ENCODE results near the gene ANKRD31.
"Not testable (repeated sequence)": the region's sequence is repeated elsewhere in the genome, so short reads cannot be mapped to it uniquely, and the experiment has no call there.

ANKRD31 gene

DNA sequence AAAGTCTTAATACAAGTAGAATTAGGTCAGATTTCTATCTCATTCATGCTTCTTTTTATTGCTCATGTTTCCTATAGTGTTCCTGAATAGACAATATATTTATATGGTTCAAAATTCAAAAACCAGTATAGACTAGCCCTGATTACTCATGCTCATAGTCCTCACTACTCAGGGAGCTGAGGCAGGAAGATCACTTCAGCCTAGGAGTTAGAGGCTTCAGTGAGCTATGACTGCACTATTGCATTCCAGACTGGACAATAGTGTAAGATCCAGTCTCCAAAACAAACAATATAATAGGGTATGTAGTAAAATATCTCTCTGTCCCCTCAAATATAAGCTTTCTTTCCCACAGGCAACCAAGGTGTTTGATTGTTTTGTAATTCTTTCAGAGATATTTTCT, 2.4 kb downstream of the ANKRD31 start:
- no peak for DNase-seq

DNA sequence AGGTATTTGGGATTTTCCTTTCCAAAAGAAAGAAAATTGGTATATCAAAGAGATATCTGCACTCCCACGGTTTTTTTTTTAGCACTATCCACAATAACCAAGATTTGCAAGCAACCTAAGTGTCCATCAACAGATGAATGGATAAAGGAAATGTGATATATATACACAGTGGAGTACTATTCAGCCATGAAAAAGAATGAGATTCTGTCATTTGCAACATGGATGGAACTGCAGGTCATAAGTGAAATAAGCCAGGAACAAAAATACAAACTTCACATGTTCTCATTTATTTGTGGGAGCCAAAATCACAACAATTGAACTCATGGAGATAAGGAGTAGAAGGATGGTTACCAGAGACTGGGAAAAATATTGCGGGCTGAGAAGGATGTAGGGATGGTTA, 9.8 kb downstream of the ANKRD31 start:
- DNase-seq: no peak

DNA sequence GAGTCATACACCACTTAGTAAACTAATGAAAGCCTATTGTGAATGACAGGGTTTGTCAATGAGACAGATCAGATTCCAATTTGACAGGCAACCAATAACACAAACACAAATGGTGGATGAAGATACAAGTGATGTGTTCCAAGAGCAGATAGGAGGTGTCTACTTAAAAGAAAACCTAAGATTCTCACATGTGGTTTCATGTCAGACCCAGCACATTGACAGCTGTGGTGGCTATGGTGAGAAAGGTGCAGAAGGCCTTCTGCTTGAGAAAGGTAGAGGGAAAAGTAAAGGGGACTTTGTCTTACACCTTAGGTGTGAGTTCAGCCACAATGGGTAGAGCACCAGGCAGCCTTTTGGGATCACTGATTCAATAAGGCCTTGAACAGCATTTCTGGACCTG, 11.2 kb downstream of the ANKRD31 start:
- DNase-seq: no peak

DNA sequence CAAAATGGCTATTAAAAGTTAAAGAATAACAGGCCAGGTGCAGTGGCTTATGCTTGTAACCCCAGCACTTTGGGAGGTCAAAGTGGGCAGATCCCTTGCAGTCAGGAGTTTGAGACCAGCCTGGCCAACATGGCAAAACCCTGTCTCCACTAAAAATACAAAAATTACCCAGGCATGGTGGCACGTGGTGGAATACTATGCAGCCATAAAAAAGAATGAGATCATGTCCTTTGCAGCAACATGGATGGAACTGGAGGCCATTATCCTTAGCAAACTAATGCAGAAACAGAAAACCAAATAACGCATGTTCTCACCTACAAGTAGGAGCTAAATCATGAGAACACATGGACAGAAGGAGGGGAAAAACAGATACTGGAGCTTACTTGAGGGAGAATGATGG, 15.9 kb downstream of the ANKRD31 start:
- not testable (repeated sequence) for DNase-seq

DNA sequence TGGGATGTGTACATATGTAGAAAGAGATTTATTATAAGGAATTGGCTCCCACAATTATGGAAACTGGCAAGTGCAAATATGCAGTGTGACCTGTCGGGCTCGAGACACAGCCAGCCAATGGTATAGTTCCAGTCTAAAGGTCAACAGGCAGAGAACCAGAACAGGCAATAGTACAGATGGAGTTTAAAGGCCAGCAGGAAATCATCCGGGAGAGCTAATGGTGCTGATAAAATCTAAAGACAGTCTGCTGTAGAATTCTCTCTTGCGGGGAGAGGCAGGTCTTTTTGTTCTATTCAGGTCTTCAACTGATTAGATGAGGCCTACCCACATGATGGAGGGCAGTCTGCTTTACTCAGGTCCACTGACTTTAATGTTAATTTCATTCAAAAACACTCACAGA, 21.8 kb downstream of the ANKRD31 start:
- no peak for DNase-seq

DNA sequence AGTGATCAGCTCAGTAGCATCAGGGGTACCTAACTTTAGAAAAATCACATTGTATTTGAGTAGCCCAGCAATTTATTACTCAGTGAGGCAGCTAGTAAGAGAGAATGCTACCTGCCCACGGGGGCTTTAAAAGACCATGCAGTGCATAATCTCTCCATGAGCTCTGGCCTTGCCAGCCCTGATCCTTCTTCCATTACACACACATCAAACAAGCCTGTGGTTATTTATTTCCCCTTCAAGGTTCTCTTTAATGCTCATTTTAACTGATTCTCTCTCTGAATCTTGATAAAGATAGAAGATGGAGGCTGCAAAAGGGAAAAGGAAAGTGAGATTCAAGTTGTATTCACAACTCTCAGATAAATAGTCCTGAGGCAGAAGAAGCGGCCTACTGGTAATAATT, 22.3 kb downstream of the ANKRD31 start:
- no peak for DNase-seq

DNA sequence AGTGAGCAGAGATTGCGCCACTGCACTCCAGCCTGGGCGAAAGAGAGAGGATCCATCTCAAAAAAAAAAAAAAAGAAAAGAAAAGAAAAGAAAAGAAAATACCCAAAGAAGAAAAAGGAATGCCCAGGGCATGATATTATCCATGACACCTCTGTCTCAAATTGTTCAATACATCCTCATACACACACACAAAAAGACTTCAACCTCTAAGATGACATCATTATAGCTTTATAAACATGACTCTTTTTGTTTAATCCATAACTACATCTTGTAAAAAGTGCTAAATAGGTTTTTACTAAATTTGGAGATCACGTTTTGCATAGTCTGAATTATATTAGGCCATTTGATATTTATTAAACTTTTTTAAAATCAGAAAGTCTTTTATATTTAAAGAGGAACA, 33.1 kb downstream of the ANKRD31 start:
- no peak for DNase-seq

DNA sequence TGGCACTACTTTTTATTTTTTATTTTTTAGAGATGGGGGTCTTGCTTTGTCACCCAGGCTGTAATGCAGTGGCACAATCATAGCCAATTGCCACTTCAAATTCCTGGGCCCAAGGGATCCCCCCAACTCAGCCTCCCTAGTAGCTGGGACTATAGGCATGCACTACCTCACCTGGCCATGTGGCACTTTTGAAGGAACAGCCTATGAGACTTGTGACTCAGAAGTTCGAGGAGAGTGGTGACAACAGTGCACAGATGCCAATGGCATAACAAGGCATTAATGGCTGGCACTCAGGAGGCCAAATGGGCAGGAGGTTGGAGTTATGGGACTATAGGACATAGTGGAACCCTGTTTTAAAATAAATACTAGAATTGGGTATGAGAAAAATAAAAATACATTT, 33.7 kb downstream of the ANKRD31 start:
- no peak for DNase-seq

DNA sequence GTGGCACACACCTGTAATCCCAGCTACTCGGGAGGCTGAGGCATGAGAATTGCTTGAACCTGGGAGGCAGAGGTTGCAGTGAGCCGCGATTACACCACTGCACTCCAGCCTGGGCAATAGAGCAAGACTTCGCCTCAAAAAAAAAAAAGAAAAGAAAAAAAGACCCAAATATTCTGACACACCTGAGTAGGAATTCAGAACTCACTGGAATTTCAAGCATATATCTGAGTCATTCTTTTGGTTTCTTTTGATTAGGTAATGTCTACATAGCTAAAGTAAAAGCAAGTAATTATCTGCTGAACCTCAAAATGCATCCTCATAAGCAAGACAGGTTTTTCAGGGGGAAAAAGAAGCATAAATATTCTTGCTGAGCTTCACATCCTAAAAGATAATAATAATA, 35.9 kb downstream of the ANKRD31 start:
- no peak for DNase-seq

DNA sequence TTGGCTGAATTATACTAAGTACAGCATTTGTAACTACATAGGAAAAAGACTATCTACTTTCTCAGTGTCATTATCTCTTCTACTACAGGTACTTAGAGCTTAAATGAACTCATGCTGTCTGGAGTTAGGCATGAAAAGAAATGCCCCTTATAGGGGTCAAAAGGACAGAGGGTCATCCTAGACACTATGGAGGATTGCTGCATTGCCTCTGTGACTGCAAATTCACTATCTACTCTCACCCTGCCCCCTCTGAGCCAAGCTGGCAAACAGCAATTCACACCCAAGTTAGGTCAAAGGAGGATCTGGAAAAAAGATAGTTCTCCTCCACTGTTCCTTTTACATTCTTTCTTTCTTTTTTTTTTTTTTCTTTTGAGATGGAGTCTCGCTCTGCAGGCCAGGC, 36.7 kb downstream of the ANKRD31 start:
- no peak for DNase-seq

DNA sequence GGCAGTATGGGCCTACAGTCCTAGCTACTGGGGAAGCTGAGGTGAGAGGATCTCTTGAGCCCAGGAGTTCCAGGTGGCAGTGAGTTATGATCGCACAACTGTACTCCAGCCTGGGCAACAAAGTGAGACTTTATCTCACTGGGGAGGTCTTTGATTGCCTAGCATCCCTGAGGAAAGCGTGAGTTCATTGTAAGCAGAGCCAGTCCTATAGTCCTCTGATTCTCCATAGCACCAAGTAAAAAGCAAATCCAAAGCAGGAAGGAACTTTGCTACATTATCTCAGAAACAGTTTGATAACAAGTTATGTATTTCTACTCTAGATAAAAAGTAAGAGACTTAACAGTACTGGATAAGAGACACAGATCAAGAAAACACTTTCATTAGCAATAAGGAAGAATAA, 37.6 kb downstream of the ANKRD31 start:
- no peak for DNase-seq

DNA sequence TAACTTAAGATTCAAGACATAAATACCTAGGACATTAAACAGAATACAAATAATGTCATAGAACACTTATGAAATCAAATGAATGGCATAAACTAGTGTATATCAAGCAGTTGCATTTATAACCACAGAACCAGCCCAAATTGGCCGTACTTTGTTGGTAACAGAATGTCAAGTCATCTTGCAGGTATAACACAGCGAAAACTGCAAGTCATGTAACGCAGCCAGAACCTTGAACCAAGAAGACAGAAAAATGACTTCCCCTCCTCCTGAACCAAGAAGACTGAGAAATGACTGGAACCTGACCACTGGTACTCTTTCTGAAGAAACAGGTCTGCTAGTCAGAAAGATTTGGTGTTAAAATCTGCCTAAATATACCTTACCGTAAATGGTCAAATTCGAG, 38.9 kb downstream of the ANKRD31 start:
- DNase-seq: no peak

DNA sequence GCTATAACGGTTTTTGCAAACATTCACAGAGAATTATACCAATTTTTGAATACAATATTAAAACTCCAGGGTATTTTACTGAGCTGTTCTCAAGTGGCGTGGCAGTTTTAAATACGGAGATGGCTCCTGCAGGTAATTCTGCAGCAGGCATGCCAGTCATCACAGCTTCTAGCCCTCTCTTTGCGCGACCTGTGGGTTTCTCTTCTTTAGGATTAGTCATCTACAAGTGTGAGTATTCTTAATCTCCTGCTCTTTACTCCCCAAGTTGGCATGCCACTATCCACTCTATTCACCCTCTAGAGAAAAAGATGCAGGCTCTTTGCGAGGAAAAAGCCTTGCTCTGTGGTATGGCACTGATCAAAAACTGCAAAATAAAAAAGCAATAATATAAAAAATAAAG, 43.9 kb downstream of the ANKRD31 start:
- DNase-seq: no peak

DNA sequence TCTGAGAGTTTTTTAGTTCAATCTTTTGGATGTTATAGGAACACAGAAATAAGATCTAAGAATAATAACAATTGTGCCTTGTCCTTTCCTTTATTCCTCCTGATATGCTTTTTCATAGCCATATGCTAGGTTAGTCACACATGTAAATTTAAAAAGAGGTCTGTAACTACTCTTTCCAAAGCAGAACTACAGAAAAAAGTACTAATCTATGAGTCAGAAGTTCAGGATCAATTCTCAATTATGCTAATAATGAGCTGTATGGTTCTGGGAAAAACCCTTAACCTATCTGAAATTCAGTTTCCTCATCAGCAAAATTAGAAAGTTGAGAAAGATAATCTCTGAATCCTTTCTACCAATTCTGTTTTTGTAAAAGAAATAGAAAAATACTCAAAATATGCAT, 44.4 kb downstream of the ANKRD31 start:
- DNase-seq: no peak

DNA sequence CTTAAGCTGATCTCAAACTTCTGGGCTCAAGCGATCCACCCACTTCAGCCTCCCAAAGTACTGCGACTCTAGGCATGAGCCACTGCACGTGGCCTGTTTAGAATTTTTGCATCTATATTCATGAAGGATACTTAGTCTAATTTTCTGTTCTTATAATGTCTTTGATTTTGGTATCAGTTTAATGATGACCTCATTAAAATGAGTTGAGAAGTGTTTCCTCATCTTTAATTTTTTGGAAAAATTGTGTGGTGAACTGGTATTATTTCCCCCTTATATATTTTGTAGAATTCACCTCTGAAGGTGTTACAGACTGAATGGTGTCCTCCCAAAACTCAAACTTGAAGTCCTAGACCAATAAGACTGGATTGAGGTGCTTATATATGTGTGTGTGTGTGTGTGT, 46.5 kb downstream of the ANKRD31 start:
- no peak for DNase-seq

DNA sequence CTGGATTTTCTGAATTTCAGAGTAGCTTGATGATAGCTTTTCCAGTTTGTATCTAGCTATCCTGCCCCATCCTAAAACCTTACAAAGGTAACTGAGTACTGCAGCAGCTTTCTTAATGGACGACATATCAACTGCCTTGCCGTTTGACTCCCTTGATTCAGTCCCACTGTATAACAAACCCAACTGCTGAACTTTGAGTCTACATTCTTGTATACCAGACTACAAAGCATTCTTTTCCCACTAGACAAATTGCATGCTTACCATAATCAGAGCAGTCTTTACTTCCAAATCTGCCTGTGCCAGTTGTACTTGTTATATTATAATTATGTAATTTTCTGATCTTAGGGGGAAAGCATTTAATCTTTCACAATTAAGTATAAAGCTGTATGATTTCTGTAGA, 47.3 kb downstream of the ANKRD31 start:
- no peak for DNase-seq

DNA sequence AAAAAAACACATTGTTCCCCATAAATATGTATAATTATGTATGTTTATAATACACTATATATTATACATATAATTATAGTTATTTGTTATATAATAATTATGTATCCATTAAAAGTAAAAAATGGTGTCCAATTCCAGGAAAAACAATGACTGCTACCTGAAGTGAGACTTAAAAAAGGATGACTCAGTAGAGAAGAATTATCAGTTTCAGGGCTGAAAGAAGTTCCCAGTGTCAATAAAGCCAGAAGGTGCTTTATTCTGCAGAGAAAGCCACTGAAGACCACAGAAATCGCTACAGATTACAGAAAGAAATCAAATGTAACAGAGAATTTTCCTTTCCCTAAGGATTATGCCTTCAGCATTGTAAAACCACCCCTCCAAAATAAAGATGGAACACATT, 50.9 kb downstream of the ANKRD31 start:
- DNase-seq: no peak

DNA sequence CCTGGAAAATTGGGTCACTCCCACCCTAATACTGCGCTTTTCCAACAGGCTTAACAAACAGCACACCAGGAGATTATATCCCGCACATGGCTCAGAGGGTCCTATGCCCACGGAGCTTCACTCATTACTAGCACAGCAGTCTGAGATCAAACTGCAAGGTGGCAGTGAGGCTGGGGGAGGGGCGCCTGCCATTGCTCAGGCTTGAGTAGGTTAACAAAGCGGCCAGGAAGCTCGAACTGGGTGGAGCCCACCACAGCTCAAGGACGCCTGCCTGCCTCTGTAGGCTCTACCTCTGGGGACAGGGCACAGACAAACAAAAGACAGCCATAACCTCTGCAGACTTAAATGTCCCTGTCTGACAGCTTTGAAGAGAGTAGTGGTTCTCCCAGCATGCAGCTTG, 60.7 kb downstream of the ANKRD31 start:
- not testable (repeated sequence) for DNase-seq

DNA sequence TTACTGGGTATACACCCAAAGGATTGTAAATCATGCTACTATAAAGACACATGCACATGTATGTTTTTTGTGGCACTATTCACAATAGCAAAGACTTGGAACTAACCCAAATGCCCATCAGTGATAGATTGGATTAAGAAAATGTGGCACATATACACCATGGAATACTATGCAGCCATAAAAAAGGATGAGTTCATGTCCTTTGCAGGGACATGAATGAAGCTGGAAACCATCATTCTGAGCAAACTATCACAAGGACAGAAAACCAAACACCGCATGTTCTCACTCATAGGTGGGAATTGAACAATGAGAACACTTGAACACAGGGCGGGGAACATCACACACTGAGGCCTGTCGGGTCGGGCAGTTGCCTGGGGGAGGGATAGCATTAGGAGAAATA, 61.8 kb downstream of the ANKRD31 start:
- not testable (repeated sequence) for DNase-seq

DNA sequence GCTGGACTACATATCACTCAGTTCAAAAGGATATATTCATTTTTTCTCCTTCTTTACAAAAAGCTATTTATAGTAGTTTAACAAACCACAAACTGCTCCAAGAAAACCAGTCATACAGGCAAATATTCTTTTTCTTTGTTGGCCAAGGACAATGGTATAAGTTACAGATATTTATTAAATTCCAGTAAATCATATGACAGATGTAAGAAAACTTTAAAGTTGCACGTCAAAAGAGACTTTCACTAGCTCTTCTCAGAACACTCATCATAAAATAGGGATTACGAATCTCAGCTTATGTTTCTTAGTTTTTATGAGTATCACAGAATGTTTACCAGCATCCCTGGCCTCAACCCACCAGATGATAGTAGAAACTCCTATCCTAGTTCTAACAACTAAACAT, 67.2 kb downstream of the ANKRD31 start:
- no peak for DNase-seq

DNA sequence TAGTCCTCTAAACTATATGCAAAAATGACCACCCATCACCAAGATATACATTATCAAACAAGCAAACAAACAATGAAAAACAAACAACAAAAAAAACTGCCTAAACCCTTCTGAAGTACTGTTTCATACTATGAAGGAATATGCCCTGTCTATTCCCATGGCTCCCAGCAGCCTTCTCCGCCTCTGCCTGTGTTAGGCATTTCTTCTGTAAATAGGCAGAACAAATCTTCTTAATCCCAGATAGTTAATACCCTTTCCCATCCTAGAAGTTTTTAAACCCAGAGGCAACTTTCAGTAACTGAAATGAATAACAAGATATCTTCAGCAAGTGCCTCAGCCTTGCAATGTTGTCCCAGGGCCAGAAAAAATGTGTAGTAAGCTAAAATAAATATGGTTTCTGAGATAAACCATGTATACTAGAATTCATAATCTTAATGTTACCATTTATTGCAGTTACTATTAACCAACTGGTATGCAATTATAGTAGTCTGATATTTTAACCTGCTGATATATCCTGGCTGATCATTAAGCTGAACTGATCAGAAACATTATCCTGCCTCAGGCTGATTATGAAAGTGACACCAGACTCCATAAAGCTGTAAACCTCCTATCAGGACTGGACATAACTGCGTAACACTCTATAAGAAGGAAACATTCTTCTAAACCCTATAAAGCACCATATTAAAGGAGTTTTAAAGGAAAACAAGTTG, 68.5 kb downstream of the ANKRD31 start:
- no peak for DNase-seq

DNA sequence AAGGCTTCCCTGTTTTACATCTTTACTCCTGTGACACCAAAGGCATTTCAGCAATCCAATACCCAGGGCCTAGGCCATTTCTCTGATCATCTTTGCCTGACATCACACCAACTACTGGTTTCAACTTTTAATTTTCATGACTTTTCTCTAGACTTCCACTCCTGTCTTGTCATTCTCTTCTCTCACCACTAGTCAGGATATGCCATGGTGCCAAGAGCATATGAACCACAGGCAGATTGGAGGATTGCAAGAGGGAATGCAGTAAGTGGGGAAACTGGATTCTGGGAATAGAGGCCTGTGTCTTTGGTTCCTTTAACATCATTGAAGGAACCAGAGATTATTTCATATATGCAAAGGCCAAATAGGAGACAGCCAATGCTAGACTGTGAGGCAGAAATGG, 69.3 kb downstream of the ANKRD31 start:
- no peak for DNase-seq

DNA sequence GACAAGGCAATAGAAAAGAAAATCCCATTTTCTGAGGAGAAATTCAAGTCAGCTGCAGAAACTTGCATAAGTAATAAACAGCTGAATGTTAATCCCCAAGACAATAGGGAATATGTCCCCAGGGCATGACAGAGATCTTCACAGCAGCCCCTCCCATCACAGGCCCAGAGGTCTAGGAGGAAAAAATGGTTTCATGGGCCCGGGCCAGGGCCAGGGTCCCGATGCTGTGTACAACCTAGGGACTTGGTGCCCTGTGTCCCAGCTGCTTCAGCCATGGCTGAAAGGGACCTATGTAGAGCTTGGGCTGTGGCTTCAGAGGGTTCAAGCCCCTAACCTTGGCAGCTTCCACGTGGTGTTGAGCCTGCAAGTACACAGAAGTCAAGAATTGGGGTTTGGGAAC, 75.2 kb downstream of the ANKRD31 start:
- DNase-seq: not testable (repeated sequence)

DNA sequence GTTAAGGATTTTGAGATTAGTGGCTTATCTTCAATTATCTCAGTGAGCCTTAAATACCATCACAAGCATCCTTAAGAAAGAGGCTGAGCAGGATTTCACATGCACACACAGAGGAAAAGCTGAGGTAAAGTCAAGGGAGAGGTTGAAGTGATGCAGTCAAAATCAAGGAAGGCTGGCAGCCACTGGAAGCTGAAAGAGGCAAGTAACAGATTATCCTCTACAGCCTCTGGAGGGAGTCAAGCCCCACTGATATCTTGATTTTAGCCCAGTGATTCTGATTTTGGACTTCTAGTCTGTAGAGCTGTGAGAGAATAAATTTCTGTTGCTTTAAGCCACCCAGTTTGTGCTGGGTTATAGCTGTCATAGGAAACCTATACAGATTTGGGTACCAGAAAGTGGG, 80.1 kb downstream of the ANKRD31 start:
- DNase-seq: no peak

DNA sequence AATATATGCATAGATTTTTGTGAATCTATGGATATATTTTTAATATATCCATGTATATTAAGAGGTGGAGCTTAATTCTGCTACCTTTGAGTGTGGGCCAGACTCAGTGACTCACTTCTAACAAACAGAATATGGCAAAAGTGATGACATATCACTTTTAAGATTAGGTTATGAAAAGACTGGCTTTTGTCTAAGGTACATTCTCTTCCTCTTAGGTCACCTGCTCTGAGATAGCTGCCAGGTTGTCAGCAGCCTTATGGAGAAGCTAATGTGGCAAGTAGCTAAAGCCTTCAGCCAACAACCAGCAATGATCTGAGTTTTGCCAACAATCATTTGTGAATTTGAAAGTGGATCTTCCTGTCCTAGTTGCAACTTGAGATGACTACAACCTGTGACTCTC, 83.8 kb downstream of the ANKRD31 start:
- no peak for DNase-seq

Data from C1 segment of cervical spinal cord (tissue), 14 donors.